H1 (cell line): ENCODE data around the gene KCTD20. TPM values are rescaled to one million over a fixed set of nuclear protein-coding genes. Genes with fewer than 3 reads are reported as not detected.

Experiments
- CHD7 ChIP-seq: fragments of 300-600 bp; sonication (generic); IDR thresholded peaks from 2 replicates; pipeline ENCODE4 v1.7.1; 2012; ENCODE audit warnings: low read length, moderate library complexity, mild to moderate bottlenecking, inconsistent platforms; ENCODE audit not compliant: insufficient replicate concordance
- EZH2 ChIP-seq: fragments of 200-600 bp; sonication (generic); IDR thresholded peaks from 2 replicates; pipeline ENCODE4 v1.7.1; 2012; ENCODE audit warnings: low read depth, mild to moderate bottlenecking, moderate library complexity, low read length, inconsistent platforms; ENCODE audit not compliant: severe bottlenecking
- GABPA ChIP-seq: IDR thresholded peaks from 2 replicates; pipeline ENCODE4 v1.6.1; 2011; ENCODE audit warnings: mild to moderate bottlenecking, low read length, moderate library complexity, borderline replicate concordance; ENCODE audit not compliant: insufficient read depth
- polyA plus RNA-seq, 7 experiments: library from polyadenylated mRNA; depleted of rRNA in 3 of 7; stranded (reverse) in 5 of 7; unstranded in 2 of 7; fragments of >200 nt in 5 of 7; fragments of 200-250 nt in 2 of 7; gene quantifications; 1 replicate in 5 of 7; 2 replicates in 1 of 7; 4 replicates in 1 of 7; pipeline versions ENCODE4 v1.2.1 to v1.2.3, GENCODE V29; 2011 to 2013; ENCODE audit warnings: missing spikeins in 2 of 7, mixed read lengths in 2 of 7
- total RNA-seq: library from RNA; stranded (reverse); fragmentation: NEBNext Ultra II Directional; extraction: Animal tissue kit (Norgen Biotek cat#: 25700); gene quantifications from 2 replicates; pipeline ENCODE4 v1.2.1, GENCODE V29; 2021

The KCTD20 gene
- total and polyA plus RNA-seq, 2 of the 8 experiments (the other 6 are each of a cell fraction or from before 2014, with no cell fraction given): 10.1 to 26.2 TPM

- no peak for TF ChIP-seq CHD7
- TF ChIP-seq EZH2: no peak
- no peak for TF ChIP-seq GABPA
- TF ChIP-seq, all 59 proteins: peak for 0
Observed at GRCh38 chr6:36432151-36432671, 10.6 kb upstream of the KCTD20 start (continued).
